B cell (primary cell): Measurements from ENCODE around the gene KRTAP20-3.

Experiments
- CTCF ChIP-seq: fragments of 200-600 bp; IDR thresholded peaks from one replicate; pipeline ENCODE4 v1.8.0; 2022; ENCODE audit warnings: antibody characterized with exemption, mild to moderate bottlenecking
- EZH2 ChIP-seq: IDR thresholded peaks from 2 replicates; pipeline ENCODE4 v1.6.1; 2012; ENCODE audit warnings: borderline replicate concordance, low read depth, mild to moderate bottlenecking, moderate library complexity, low read length; ENCODE audit not compliant: insufficient read depth, poor library complexity, severe bottlenecking

GRCh38 chr21:30623362-30623761 is 19.3 kb upstream of the KRTAP20-3 start:
- TF ChIP-seq CTCF, result no peak
- TF ChIP-seq EZH2, result no peak
